Omental fat pad (tissue), 4 donors: Measurements from ENCODE around the gene G6PC3. TPM values are rescaled to one million over a fixed set of nuclear protein-coding genes. Genes with fewer than 3 reads are reported as not detected.
"Not testable (repeated sequence)": the region's sequence is repeated elsewhere in the genome, so short reads cannot be mapped to it uniquely, and the experiment has no call there.

Experiments
- ATAC-seq: fragments of 150-250 bp; one replicate; pipeline ENCODE4 v1.9.1; 2016; ENCODE audit warnings: mild to moderate bottlenecking, moderate library complexity; ENCODE audit not compliant: low FRiP score
- DNase-seq: peaks from one replicate; pipeline ENCODE4 v3.0.0-alpha.2; 2019; ENCODE audit warnings: low spot score
- CTCF ChIP-seq, 3 donors: fragments of 450-650 bp; IDR thresholded peaks; one replicate each; pipeline ENCODE4 v1.5.1; 2016 to 2017; ENCODE audit warnings: antibody characterized with exemption in 3 of 3, mild to moderate bottlenecking in 3 of 3, moderate library complexity in 2 of 3
- total RNA-seq, 4 donors: library from RNA; depleted of rRNA; stranded (reverse); fragments of >200 nt; gene quantifications; one replicate each; pipeline ENCODE4 v1.1.0, GENCODE V29; 2016

The G6PC3 gene
- total RNA-seq, 4 donors from 2014 or later = 30.1 to 58.3 (median 39.0) TPM

- ATAC-seq (no peak), DNase-seq (no peak)
- TF ChIP-seq CTCF (IDR thresholded peaks at IDR 0.05) = no peak
Measured at GRCh38 chr17:44113868-44114840, 43.6 kb downstream of the G6PC3 start.

- ATAC-seq (peak; percentile 21), DNase-seq (no peak)
- TF ChIP-seq CTCF (IDR thresholded peaks at IDR 0.05) = peak in 1 of 3 donors; percentile 44
Measured at GRCh38 chr17:44115585-44116415, 45.3 kb downstream of the G6PC3 start.

- TF ChIP-seq CTCF (IDR thresholded peaks at IDR 0.05) = no peak
- ATAC-seq = no peak
Measured at GRCh38 chr17:44117351-44117750, 46.8 kb downstream of the G6PC3 start.

GRCh38 chr17:44118427-44119050 lies 48.0 kb downstream of the G6PC3 start:
- ATAC-seq (no peak), DNase-seq (no peak)
- no peak for TF ChIP-seq CTCF (IDR thresholded peaks at IDR 0.05)

More at GRCh38 chr17:44117351-44117750, 46.8 kb downstream of the G6PC3 start:
- DNase-seq = no peak

- no peak for DNase-seq
- ATAC-seq = no peak
- no peak for TF ChIP-seq CTCF (IDR thresholded peaks at IDR 0.05)
Measured at GRCh38 chr17:44119062-44119461, 48.5 kb downstream of the G6PC3 start.

GRCh38 chr17:44119798-44120197 lies 49.3 kb downstream of the G6PC3 start:
- ATAC-seq (no peak), DNase-seq (no peak)
- no peak for TF ChIP-seq CTCF (IDR thresholded peaks at IDR 0.05)

GRCh38 chr17:44120281-44120680 lies 49.7 kb downstream of the G6PC3 start:
- DNase-seq, ATAC-seq: not testable (repeated sequence)
